Right atrium auricular region (tissue), 2 donors: ENCODE results near the gene SNAP29. TPM values are rescaled to one million over a fixed set of nuclear protein-coding genes. Genes with fewer than 3 reads are reported as not detected.

Experiments used
- DNase-seq: peaks from one replicate; pipeline ENCODE4 v3.0.0-alpha.2; 2019; ENCODE audit warnings: low spot score
- H3K27ac ChIP-seq, 2 donors: fragments of 200-600 bp; sonication (generic); 1 replicate in 1 of 2; 2 replicates in 1 of 2; pipeline ENCODE4 v1.5.1; 2016 to 2019
- H3K27me3 ChIP-seq, 2 donors: fragments of 200-600 bp; sonication (generic); one replicate each; pipeline versions ENCODE4 v1.5.1 to v1.6.0; 2017 to 2019
- H3K36me3 ChIP-seq: fragments of 200-600 bp; sonication (generic); one replicate; pipeline ENCODE4 v1.5.1; 2016
- H3K4me1 ChIP-seq, 2 donors: fragments of 200-600 bp; sonication (generic); one replicate each; pipeline versions ENCODE4 v1.5.1 to v1.6.0; 2017 to 2019
- H3K4me3 ChIP-seq, 2 donors: fragments of 200-600 bp; sonication (generic); 1 replicate in 1 of 2; 2 replicates in 1 of 2; pipeline ENCODE4 v1.5.1; 2017 to 2019; ENCODE audit warnings: mild to moderate bottlenecking in 1 of 2, moderate library complexity in 1 of 2
- H3K9me3 ChIP-seq, 2 donors: fragments of 200-600 bp; sonication (generic); one replicate each; pipeline ENCODE4 v1.5.1; 2019
- CTCF ChIP-seq, 2 donors: fragments of 200-600 bp; sonication (generic); IDR thresholded peaks; one replicate each; pipeline ENCODE4 v1.5.1; 2019; ENCODE audit warnings: antibody characterized with exemption in 2 of 2
- total RNA-seq, 2 donors: library from RNA; depleted of rRNA; stranded (reverse); fragments of >200 nt; gene quantifications; one replicate each; pipeline ENCODE4 v1.1.0, GENCODE V29; 2016

SNAP29 gene
- total RNA-seq, 2 donors from 2014 or later: 20.8 to 26.0 TPM

- H3K36me3 ChIP-seq: no peaks in the 10 kb centered on the region
- no peak for DNase-seq
- H3K27me3 ChIP-seq: no peaks in the 10 kb centered on the region
- no peak overlapping the region for H3K27ac ChIP-seq
- no peaks in the 10 kb centered on the region for H3K9me3 ChIP-seq
- no peak for TF ChIP-seq CTCF (IDR thresholded peaks at IDR 0.05)
- no peak overlapping the region for H3K4me3 ChIP-seq
- H3K4me1 ChIP-seq: peaks cover 0 to 39% of the 10 kb centered on the region in 2 donors
Measured at GRCh38 chr22:20862540-20862939, 3.7 kb downstream of the SNAP29 start.

GRCh38 chr22:20863366-20863765, 4.6 kb downstream of the SNAP29 start:
- Histone ChIP-seq H3K4me1 (peaks cover 0 to 43% of the 10 kb centered on the region in 2 donors), H3K27me3 (no peaks in the 10 kb centered on the region), H3K9me3 (no peaks in the 10 kb centered on the region), H3K4me3 (no peak overlapping the region), H3K36me3 (no peaks in the 10 kb centered on the region), H3K27ac (no peak overlapping the region)
- no peak for TF ChIP-seq CTCF (IDR thresholded peaks at IDR 0.05)
- no peak for DNase-seq

GRCh38 chr22:20864186-20864908, 5.5 kb downstream of the SNAP29 start:
- Histone ChIP-seq H3K4me3 (no peak overlapping the region), H3K27me3 (no peaks in the 10 kb centered on the region), H3K9me3 (no peaks in the 10 kb centered on the region), H3K27ac (no peak overlapping the region), H3K36me3 (no peaks in the 10 kb centered on the region), H3K4me1 (peaks cover 0 to 45% of the 10 kb centered on the region in 2 donors)
- DNase-seq: no peak
- TF ChIP-seq CTCF (IDR thresholded peaks at IDR 0.05): no peak

- no peaks in the 10 kb centered on the region for H3K27me3 ChIP-seq
- peaks cover 0 to 36% of the 10 kb centered on the region in 2 donors for H3K4me1 ChIP-seq
- peaks cover 1% of the 10 kb centered on the region for H3K36me3 ChIP-seq
- H3K27ac ChIP-seq: no peak overlapping the region
- no peak for TF ChIP-seq CTCF (IDR thresholded peaks at IDR 0.05)
- no peak overlapping the region for H3K4me3 ChIP-seq
- H3K9me3 ChIP-seq: no peaks in the 10 kb centered on the region
- DNase-seq: no peak
Measured at GRCh38 chr22:20865331-20865730, 6.5 kb downstream of the SNAP29 start.

- TF ChIP-seq CTCF (IDR thresholded peaks at IDR 0.05): no peak
- no peak for DNase-seq
- H3K27me3 ChIP-seq: no peaks in the 10 kb centered on the region
- H3K4me1 ChIP-seq: peaks cover 0 to 31% of the 10 kb centered on the region in 2 donors
- H3K36me3 ChIP-seq: peaks cover 8% of the 10 kb centered on the region
- H3K9me3 ChIP-seq: no peaks in the 10 kb centered on the region
- H3K27ac ChIP-seq: no peak overlapping the region
- no peak overlapping the region for H3K4me3 ChIP-seq
Measured at GRCh38 chr22:20865875-20866445, 7.2 kb downstream of the SNAP29 start.
